Measurements from ENCODE around the gene COPG2.
A peak's percentile ranks its signal among the peaks of the same experiment; 100 is the strongest.

The COPG2 gene

GRCh38 chr7:130494431-130494858, 174.1 kb downstream of the COPG2 start:
- H3K27me3 ChIP-seq (replicated peaks; ENCODE audit: control insufficient read depth, insufficient read depth, low read length), result no peaks in the 10 kb centered on the region
- no peak for DNase-seq (ENCODE audit: extremely low read depth, insufficient read length)
- no peak overlapping the region for H3K4me3 ChIP-seq (replicated peaks; ENCODE audit: low read depth, low read length)
- H3K36me3 ChIP-seq (ENCODE audit: control insufficient read depth, insufficient read depth, low read length), result no peaks in the 10 kb centered on the region
- TF ChIP-seq, protein P1, sequence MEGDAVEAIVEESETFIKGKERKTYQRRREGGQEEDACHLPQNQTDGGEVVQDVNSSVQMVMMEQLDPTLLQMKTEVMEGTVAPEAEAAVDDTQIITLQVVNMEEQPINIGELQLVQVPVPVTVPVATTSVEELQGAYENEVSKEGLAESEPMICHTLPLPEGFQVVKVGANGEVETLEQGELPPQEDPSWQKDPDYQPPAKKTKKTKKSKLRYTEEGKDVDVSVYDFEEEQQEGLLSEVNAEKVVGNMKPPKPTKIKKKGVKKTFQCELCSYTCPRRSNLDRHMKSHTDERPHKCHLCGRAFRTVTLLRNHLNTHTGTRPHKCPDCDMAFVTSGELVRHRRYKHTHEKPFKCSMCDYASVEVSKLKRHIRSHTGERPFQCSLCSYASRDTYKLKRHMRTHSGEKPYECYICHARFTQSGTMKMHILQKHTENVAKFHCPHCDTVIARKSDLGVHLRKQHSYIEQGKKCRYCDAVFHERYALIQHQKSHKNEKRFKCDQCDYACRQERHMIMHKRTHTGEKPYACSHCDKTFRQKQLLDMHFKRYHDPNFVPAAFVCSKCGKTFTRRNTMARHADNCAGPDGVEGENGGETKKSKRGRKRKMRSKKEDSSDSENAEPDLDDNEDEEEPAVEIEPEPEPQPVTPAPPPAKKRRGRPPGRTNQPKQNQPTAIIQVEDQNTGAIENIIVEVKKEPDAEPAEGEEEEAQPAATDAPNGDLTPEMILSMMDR (IDR thresholded peaks at IDR 0.05; ENCODE audit: insufficient read depth, low read length, poor library complexity, severe bottlenecking), result no peak

- H3K4me3 ChIP-seq (replicated peaks; ENCODE audit: low read depth, low read length), result no peak overlapping the region
- no peak for DNase-seq (ENCODE audit: extremely low read depth, insufficient read length)
- no peaks in the 10 kb centered on the region for H3K27me3 ChIP-seq (replicated peaks; ENCODE audit: control insufficient read depth, insufficient read depth, low read length)
- H3K36me3 ChIP-seq (ENCODE audit: control insufficient read depth, insufficient read depth, low read length), result no peaks in the 10 kb centered on the region
- TF ChIP-seq, protein P1 (IDR thresholded peaks at IDR 0.05; ENCODE audit: insufficient read depth, low read length, poor library complexity, severe bottlenecking), result no peak
Measured at GRCh38 chr7:130493275-130493873, 175.2 kb downstream of the COPG2 start.

DNA sequence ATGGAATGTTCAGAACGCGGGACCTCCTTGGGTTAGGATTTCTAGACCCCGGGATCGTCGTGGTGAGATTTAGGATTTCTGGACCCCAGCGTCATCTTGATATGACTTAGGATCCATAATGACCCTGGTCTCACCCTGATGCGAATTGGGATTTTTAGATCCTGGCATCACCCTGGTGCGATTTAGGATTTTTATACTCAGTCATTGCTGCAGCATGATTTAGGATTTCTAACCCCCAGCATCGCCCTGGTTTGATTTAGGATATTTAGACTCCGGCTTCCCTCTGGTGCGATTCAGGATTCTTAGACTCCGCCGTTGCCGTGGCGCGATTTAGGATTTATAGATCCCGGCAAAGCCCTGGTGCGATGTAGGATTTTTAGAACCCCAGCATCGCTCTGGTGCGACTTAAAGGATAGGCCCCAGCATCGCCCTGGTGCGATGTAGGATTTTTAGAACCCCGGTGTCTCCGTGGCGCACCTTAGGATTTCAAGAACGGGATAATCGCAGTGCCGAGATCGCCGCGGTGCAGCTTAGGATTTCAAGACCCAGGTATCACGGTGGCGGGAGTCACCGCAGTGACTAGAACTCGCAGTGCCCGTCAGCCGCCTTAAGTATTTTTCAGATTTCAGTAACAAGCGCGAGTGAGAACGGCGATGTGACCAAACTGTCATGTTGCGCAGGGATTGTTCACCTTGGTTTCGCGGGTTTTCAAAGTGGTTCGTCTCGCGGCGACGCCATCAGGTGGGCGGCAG, 175.8 kb downstream of the COPG2 start:
- H3K27me3 ChIP-seq (replicated peaks; ENCODE audit: control insufficient read depth, insufficient read depth, low read length), result no peaks in the 10 kb centered on the region
- DNase-seq (ENCODE audit: extremely low read depth, insufficient read length), result no peak
- H3K36me3 ChIP-seq (ENCODE audit: control insufficient read depth, insufficient read depth, low read length), result no peaks in the 10 kb centered on the region
- TF ChIP-seq, protein P1 (IDR thresholded peaks at IDR 0.05; ENCODE audit: insufficient read depth, low read length, poor library complexity, severe bottlenecking), result no peak
- H3K4me3 ChIP-seq (replicated peaks; ENCODE audit: low read depth, low read length), result no peak overlapping the region; the same call in 1 of the 2 replicates

- Histone ChIP-seq H3K36me3 (ENCODE audit: control insufficient read depth, insufficient read depth, low read length) (no peaks in the 10 kb centered on the region), H3K27me3 (replicated peaks; ENCODE audit: control insufficient read depth, insufficient read depth, low read length) (no peaks in the 10 kb centered on the region), H3K4me3 (replicated peaks; ENCODE audit: low read depth, low read length) (peak within 1 kb of the TSS; percentile 25)
- TF ChIP-seq, protein P1 (IDR thresholded peaks at IDR 0.05; ENCODE audit: insufficient read depth, low read length, poor library complexity, severe bottlenecking), result no peak
- no peak for DNase-seq (ENCODE audit: extremely low read depth, insufficient read length)
Measured at GRCh38 chr7:130491841-130492522, 176.6 kb downstream of the COPG2 start, which contains the start of gene MEST. Gene MEST (plus strand): TSS chr7:130492085. CDS start chr7:130492314, 229 bp downstream.

DNA sequence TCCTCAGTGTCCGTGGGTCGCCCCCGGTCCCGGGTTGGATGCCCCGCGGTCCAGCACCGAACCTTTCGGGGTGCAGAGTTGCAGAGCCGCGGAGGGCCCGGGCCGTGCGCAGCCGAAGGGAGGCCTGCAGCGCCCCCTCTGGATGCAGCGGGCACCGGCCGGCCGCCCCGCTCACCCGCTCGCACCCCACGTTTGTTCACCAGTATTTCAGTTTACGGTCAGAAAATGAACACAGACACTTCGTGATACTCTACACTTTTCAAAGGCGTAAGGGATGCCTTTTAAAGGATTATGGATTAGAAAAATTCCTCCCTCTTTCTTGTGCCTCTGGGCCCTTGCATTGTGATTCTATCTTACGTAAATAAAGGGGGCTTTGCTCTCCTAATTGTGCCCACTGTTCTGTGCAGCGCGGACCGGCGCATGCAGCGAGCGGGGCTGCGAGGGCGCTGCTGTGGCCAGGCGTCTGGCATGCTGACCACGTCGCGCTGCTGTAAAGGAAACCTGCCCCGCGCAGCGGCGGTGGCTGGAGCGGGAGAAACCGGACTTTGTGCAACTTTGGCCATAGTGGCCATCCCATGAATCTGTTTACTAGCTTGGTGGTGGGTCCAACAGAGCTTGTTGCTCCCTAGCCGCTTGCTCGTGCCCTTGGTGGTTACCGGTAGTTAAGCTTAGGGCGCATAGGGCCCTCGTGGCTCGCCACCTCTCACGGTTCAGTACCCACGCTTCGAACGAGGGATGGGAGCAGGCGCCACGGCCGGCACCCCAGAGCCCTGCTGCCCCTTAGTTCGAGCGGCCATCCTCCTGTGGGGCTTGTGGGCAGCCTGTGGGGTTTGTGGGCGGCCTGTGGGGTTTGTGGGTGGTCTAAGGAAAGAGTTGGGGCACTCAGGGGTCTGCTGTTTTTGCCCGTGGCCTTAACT, 177.4 kb downstream of the COPG2 start:
- no peaks in the 10 kb centered on the region for H3K36me3 ChIP-seq (ENCODE audit: control insufficient read depth, insufficient read depth, low read length)
- DNase-seq (ENCODE audit: extremely low read depth, insufficient read length), result peak; percentile 36
- TF ChIP-seq, protein P1 (IDR thresholded peaks at IDR 0.05; ENCODE audit: insufficient read depth, low read length, poor library complexity, severe bottlenecking), result peak; percentile 39
- no peaks in the 10 kb centered on the region for H3K27me3 ChIP-seq (replicated peaks; ENCODE audit: control insufficient read depth, insufficient read depth, low read length)
- peak overlapping the region; percentile 14 for H3K4me3 ChIP-seq (replicated peaks; ENCODE audit: low read depth, low read length)

Data from GM06990 (cell line).